ENCODE measurements around the gene MECP2.
"Not testable (repeated sequence)": the region's sequence is repeated elsewhere in the genome, so short reads cannot be mapped to it uniquely, and the experiment has no call there.

Gene MECP2

GRCh38 chrX:154097589-154098541, at the start of gene MECP2:
TSS of gene MECP2 (minus strand) at chrX:154097717.
- no peak for TF ChIP-seq CTCF (IDR thresholded peaks at IDR 0.05)
- peak; percentile 92 for DNase-seq (ENCODE audit: low spot score)
- Histone ChIP-seq H3K27ac (peak within 1 kb of the TSS; percentile 97 to 100), H3K4me3 (peak within 1 kb of the TSS; percentile 92)

- not testable (repeated sequence) for DNase-seq (ENCODE audit: low spot score); H3K4me3 ChIP-seq; H3K27ac ChIP-seq
Measured at GRCh38 chrX:154144010-154144409, 46.5 kb upstream of the MECP2 start, which contains the start of gene OPN1LW. TSS of gene OPN1LW (plus strand) at chrX:154144243. CDS start at chrX:154144284, 41 bp downstream.

- no peak overlapping the region for H3K27ac ChIP-seq
- H3K4me3 ChIP-seq, result no peak overlapping the region
- DNase-seq (ENCODE audit: low spot score), result no peak
Measured at GRCh38 chrX:154142950-154143745, 45.6 kb upstream of the MECP2 start.

GRCh38 chrX:154142386-154142785, 44.9 kb upstream of the MECP2 start:
- no peak for DNase-seq (ENCODE audit: low spot score)
- Histone ChIP-seq H3K27ac (no peak overlapping the region), H3K4me3 (no peak overlapping the region)
- TF ChIP-seq CTCF (IDR thresholded peaks at IDR 0.05), result no peak

More at GRCh38 chrX:154142950-154143745, 45.6 kb upstream of the MECP2 start:
- TF ChIP-seq CTCF (IDR thresholded peaks at IDR 0.05), result no peak

GRCh38 chrX:154140742-154141141, 43.2 kb upstream of the MECP2 start:
- DNase-seq (ENCODE audit: low spot score), result peak; percentile 63
- Histone ChIP-seq H3K4me3 (no peak overlapping the region), H3K27ac (no peak overlapping the region)
- no peak for TF ChIP-seq CTCF (IDR thresholded peaks at IDR 0.05)

- Histone ChIP-seq H3K4me3 (no peak overlapping the region), H3K27ac (no peak overlapping the region)
- no peak for TF ChIP-seq CTCF (IDR thresholded peaks at IDR 0.05)
- no peak for DNase-seq (ENCODE audit: low spot score)
Measured at GRCh38 chrX:154140206-154140605, 42.7 kb upstream of the MECP2 start.

GRCh38 chrX:154138857-154139256, 41.3 kb upstream of the MECP2 start:
- no peak for DNase-seq (ENCODE audit: low spot score)
- no peak for TF ChIP-seq CTCF (IDR thresholded peaks at IDR 0.05)
- H3K27ac ChIP-seq, result no peak overlapping the region
- H3K4me3 ChIP-seq, result no peak overlapping the region
